Neural crest cell (in vitro differentiated cells): ENCODE measurements around the gene MAP6. TPM values are rescaled to one million over a fixed set of nuclear protein-coding genes. Genes with fewer than 3 reads are reported as not detected.

Experiments used
- DNase-seq: peaks from one replicate; pipeline ENCODE4 v3.0.0; 2021; ENCODE audit warnings: low read depth, mixed read lengths, low spot score
- H3K27ac Mint-ChIP-seq: one replicate; pipeline ENCODE4 v1.8.0; 2021; ENCODE audit warnings: mild to moderate bottlenecking, mixed read lengths; ENCODE audit not compliant: unreplicated experiment
- H3K27me3 Mint-ChIP-seq: 2 replicates; pipeline ENCODE4 v1.8.0; 2021; ENCODE audit warnings: low read depth, mild to moderate bottlenecking, mixed read lengths
- H3K36me3 Mint-ChIP-seq: 2 replicates; pipeline ENCODE4 v1.8.0; 2021; ENCODE audit warnings: low read depth, mild to moderate bottlenecking, mixed read lengths
- H3K4me1 Mint-ChIP-seq: 2 replicates; pipeline ENCODE4 v1.8.0; 2021; ENCODE audit warnings: mixed read lengths
- H3K4me3 Mint-ChIP-seq: one replicate; pipeline ENCODE4 v1.8.0; 2021; ENCODE audit warnings: mild to moderate bottlenecking, mixed read lengths
- H3K9me3 Mint-ChIP-seq: 2 replicates; pipeline ENCODE4 v1.8.0; 2021; ENCODE audit warnings: mixed read lengths
- total RNA-seq: library from RNA; stranded (reverse); gene quantifications from 2 replicates; pipeline ENCODE4 v1.2.1, GENCODE V29; 2021
- TF ChIP-seq, protein P1 (sequence below): fragments of 200-600 bp; sonication (generic); conservative IDR thresholded peaks from 2 replicates; pipeline ENCODE4 v1.5.0; 2021; ENCODE audit warnings: antibody characterized with exemption, mild to moderate bottlenecking

MAP6 gene
- total RNA-seq, 1 donor from 2014 or later: 57.7 TPM

DNA sequence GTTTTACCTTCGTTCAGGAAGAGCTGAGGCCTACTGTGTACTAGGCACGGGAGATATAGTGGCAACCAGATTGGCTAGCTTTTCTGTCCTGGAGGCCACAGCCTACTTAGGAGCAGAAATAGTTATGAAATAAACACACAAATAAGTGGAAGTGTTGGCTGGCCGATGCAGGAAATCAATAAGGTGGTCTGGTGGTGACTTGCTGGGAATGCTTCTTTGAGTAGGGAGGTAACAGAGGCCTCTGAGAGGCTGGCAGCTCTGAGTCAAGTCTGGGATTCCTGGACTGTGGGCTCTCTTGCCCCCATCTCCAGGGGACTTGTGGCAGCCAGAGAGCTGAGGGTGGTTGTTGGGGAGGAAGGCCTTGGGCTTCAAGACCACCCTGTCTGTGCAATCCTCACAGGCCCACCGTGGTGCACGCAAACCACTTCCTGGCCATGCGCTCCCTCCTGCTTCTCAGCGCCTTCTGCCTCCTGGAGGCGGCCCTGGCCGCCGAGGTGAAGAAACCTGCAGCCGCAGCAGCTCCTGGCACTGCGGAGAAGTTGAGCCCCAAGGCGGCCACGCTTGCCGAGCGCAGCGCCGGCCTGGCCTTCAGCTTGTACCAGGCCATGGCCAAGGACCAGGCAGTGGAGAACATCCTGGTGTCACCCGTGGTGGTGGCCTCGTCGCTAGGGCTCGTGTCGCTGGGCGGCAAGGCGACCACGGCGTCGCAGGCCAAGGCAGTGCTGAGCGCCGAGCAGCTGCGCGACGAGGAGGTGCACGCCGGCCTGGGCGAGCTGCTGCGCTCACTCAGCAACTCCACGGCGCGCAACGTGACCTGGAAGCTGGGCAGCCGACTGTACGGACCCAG, 102.7 kb downstream of the MAP6 start:
- Mint-ChIP-seq H3K9me3 (no peaks in the 10 kb centered on the region), H3K4me1 (peaks cover 45% of the 10 kb centered on the region), H3K4me3 (peak overlapping the region; percentile 99), H3K27me3 (no peaks in the 10 kb centered on the region), H3K36me3 (peaks cover 6% of the 10 kb centered on the region), H3K27ac (peak overlapping the region; percentile 54)
- TF ChIP-seq, protein P1, sequence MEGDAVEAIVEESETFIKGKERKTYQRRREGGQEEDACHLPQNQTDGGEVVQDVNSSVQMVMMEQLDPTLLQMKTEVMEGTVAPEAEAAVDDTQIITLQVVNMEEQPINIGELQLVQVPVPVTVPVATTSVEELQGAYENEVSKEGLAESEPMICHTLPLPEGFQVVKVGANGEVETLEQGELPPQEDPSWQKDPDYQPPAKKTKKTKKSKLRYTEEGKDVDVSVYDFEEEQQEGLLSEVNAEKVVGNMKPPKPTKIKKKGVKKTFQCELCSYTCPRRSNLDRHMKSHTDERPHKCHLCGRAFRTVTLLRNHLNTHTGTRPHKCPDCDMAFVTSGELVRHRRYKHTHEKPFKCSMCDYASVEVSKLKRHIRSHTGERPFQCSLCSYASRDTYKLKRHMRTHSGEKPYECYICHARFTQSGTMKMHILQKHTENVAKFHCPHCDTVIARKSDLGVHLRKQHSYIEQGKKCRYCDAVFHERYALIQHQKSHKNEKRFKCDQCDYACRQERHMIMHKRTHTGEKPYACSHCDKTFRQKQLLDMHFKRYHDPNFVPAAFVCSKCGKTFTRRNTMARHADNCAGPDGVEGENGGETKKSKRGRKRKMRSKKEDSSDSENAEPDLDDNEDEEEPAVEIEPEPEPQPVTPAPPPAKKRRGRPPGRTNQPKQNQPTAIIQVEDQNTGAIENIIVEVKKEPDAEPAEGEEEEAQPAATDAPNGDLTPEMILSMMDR: no peak
- DNase-seq: no peak

DNA sequence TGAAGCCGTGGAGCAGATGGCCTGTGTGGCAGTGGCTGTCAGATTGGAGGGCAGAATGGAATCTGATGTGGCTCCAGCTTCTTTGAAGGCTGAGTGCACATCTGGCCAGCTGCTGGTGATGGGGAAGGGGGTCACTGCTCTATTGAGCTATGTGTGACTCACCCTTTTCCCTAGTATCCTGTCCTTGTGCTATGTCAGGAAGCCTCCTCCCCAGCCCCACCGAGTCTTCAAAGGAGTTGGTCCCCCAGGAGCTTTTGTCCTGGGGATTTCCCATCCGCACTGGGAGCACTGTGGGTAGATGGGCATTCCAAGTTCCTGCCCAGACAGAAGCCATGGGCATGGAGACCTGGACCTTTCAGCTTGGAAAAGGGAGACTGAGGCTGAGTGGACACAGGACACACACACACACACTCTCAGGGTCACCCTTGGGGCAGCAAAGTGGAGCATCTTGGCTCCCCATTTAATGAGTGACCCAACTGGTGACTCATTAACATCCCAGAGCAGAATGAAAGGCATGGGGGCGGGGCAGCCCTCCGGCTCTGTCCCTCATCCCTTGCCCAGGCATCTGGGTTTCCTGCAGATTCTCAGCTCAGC, 103.5 kb downstream of the MAP6 start:
- H3K36me3 Mint-ChIP-seq: peaks cover 6% of the 10 kb centered on the region

DNA sequence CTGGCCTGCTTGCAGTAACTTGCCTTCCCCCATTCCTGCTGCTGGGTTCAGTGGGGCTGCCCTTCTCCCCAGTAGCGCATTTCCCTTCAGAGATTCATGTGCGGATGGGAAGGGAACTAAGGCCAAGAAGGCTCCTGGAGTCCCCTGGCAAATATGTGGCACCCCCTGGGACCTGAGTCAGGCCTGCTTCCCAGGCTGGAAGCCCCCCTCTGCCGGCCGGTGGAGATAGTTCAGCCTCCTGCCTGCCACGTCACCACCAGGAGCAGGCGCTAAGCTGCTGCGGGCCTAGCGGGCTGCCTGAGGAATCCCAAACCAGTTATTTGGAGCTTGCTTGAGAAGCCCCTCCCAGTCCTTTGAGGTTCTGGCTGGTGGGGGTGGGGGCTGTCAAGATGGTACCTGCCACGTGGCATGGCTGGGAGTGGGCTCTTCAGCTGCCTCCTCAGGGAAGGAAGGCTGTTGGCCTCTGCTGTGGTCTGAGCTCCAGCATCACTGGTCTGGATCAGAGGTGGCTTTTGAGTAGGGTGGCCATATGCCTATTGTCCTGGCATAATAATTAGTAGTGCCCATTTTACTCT, 104.8 kb downstream of the MAP6 start:
- no peaks in the 10 kb centered on the region for H3K27me3 Mint-ChIP-seq

More for the DNA sequence above, 103.5 kb downstream of the MAP6 start:
- TF ChIP-seq, protein P1: no peak
- peaks cover 53% of the 10 kb centered on the region for H3K4me1 Mint-ChIP-seq
- H3K9me3 Mint-ChIP-seq: no peaks in the 10 kb centered on the region
- H3K27ac Mint-ChIP-seq: peak overlapping the region; percentile 71
- no peak for DNase-seq
- peak overlapping the region; percentile 99 for H3K4me3 Mint-ChIP-seq
- H3K27me3 Mint-ChIP-seq: no peaks in the 10 kb centered on the region

DNA sequence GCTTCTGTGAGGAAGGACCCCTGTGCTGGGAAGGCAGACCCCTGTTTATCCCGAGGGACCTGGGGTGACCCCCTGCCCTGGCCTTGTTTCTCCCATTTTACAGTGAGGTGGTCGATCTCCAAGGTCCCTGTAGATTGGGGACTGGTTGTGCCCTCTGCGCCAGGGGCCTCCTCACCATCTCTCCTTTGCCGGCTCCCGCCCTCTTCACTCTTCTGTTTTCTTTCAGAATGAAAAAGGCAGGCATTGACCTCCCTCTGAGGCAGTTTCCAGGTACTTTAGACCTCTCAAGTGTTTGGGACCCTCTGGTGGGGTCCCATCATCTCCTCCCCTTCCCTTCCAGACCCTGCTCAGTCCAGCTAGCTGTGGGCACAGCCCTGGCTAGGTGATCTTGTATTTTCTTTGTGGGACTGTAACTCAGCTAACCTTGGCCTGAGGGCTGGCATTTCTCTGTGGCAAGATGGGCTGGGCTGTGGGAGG, 105.3 kb downstream of the MAP6 start:
- peak overlapping the region; percentile 100 for H3K27ac Mint-ChIP-seq
- TF ChIP-seq, protein P1: no peak
- H3K4me1 Mint-ChIP-seq: peaks cover 66% of the 10 kb centered on the region
- no peaks in the 10 kb centered on the region for H3K9me3 Mint-ChIP-seq
- H3K27me3 Mint-ChIP-seq: no peaks in the 10 kb centered on the region
- H3K4me3 Mint-ChIP-seq: peak overlapping the region; percentile 99
- DNase-seq: no peak
- H3K36me3 Mint-ChIP-seq: peaks cover 4% of the 10 kb centered on the region

More for the DNA sequence above, 104.8 kb downstream of the MAP6 start:
- peaks cover 61% of the 10 kb centered on the region for H3K4me1 Mint-ChIP-seq
- H3K4me3 Mint-ChIP-seq: peak overlapping the region; percentile 99
- peaks cover 6% of the 10 kb centered on the region for H3K36me3 Mint-ChIP-seq
- no peaks in the 10 kb centered on the region for H3K9me3 Mint-ChIP-seq
- peak overlapping the region; percentile 100 for H3K27ac Mint-ChIP-seq
- peak; percentile 59 for DNase-seq
- TF ChIP-seq, protein P1: peak; percentile 59

DNA sequence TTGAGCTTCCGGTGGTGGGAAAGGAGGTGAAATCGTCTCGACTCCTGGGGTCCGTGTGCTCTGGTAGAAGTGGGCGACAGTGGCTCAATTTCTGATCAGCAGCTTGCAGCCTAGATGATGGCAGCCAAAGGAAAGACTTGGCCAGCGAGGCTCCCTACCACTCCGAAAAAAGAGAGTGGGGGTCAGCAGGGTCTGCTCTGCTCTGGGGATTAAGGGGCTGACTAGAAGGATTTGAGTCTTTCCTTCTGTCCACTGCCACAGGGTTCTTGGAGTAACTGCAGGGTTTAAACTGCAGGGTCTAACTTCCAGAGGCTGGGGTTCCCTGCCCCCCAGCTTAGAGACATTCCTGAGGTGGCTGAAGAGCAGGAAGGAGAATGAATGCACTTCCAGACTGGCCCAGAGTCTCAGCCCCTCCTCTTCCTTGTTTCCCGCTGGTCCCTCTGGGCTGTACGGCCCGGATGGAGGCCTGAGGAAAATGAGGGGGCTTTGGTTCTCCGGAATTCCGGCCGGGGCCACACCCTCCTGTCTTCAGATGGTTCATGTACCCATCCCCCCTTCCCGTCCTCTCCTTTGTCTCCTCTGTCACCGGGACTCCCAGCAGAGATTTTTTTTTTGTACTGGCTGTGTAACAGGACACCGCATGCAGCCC, 105.9 kb downstream of the MAP6 start:
- peak overlapping the region; percentile 100 for H3K27ac Mint-ChIP-seq
- peaks cover 4% of the 10 kb centered on the region for H3K36me3 Mint-ChIP-seq
- TF ChIP-seq, protein P1: no peak
- H3K4me3 Mint-ChIP-seq: peak overlapping the region; percentile 99
- peak; percentile 64 for DNase-seq
- H3K4me1 Mint-ChIP-seq: peaks cover 69% of the 10 kb centered on the region
- H3K27me3 Mint-ChIP-seq: no peaks in the 10 kb centered on the region
- H3K9me3 Mint-ChIP-seq: no peaks in the 10 kb centered on the region
